DMS53 (cell line): ENCODE data around the gene CCNT2.

Experiments used
- DNase-seq: peaks from one replicate; lab custom pipeline; 2025; lab: John Stamatoyannopoulos, UW

Gene CCNT2

GRCh38 chr2:134975281-134976009, 56.8 kb downstream of the CCNT2 start:
- DNase-seq = no peak

GRCh38 chr2:134976074-134976702, 57.6 kb downstream of the CCNT2 start:
- DNase-seq = no peak

GRCh38 chr2:134977104-134977503, 58.5 kb downstream of the CCNT2 start:
- peak; percentile 9 for DNase-seq

DNA sequence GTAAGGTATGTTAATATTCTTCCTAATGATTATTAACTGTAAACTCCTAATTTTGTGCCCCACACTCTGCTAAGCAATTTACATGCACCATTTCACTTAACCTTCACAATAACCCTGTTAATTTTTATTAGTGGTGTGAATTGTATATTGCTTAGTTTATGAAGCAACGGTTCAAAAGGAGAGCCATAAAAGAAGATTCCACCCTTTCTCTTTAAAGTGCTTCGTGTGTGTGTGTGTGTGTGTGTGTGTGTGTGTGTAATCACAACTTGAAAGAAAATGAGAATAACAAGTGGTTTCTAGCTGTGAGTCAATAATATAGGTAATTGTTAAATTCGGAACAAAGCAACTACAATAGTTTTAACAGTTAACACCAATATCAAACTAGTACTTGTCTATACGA, 60.6 kb downstream of the CCNT2 start:
- DNase-seq = no peak

DNA sequence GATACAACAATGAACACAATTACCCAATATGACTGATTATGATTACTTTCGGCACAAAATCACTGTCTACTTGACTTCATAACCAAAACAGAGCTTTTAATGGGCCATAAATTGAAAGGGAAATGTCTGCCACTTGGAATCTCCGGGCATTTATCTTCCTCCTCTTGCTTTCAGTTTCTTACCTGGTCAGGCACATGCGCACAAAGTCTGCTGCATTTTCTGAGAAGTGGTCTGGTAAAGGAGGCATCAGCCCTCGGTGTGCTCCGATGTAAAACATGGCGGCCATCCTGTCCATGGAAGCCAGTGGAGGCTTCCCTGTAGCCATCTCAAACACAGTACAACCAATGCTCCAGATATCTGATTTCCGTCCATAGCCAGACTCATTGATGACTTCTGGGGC, 62.0 kb downstream of the CCNT2 start:
- DNase-seq = no peak

- no peak for DNase-seq
Observed at GRCh38 chr2:134982603-134983002, 64.0 kb downstream of the CCNT2 start.

- DNase-seq = no peak
Observed at GRCh38 chr2:134985061-134985460, 66.4 kb downstream of the CCNT2 start.

DNA sequence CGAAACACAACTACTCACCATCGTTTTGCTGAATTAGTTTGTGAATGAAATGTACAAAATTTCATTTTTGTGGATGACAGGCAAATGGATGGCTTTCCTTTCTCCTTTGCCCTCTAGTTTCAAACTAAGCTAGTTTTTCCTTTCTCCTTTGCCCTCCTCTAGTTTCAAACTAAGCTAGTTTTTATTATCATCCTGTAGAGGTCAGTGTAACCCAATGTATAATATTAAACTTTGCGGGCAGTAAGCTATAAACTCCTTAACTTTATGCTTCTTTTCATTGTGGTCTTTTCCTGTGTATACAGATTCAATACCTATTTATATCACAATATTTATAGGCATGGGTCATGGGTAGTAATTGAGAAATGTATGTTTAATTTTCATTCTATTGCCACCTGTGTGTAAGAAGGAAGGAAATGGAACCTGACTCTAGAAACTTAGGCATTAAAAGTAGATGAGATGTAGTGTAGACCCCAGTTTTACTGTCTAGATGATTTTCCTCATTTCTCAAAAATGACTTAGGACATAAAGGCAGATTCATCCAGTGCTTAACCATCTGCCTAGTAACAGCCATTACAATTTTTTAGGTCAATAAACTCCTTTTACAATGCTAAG, 70.5 kb downstream of the CCNT2 start:
- peak; percentile 37 for DNase-seq

GRCh38 chr2:134999521-134999920, 80.9 kb downstream of the CCNT2 start:
- no peak for DNase-seq

- DNase-seq = no peak
Observed at GRCh38 chr2:135002836-135003235, 84.2 kb downstream of the CCNT2 start.

DNA sequence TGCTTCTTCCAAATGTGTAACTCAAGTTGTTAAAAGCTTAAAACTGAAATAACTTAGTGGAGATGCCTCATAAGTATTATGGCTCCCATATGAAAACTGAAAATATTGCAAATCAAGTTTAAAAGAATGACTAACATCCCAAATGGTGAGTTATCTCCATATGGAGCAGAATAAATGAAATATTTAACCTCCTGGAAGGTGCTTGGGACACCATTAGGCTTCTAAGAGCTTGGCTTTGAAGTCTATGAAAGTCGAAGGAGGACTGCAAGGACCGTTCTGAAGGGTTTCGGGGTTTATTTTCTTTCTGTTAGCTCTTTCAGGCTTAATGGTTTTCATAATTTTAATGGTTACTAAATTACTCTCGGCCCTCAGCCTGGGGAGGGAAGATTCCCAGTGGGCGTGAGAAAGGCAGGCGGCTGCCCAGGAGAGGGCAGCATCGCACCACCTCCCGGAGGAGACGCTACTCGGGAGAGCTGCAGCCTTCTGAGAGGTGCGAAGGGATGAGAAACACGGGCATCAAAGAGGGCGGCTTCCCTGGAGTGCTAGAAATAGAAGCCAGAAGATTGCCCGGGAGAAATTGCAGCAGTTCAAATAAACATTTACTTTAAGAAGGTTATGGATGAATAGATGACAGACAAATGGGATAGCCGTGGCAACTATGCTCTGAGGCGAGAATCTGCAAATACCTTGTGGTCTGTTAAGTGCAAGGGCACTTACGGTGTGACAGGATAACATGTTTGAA, 85.6 kb downstream of the CCNT2 start:
- peak; percentile 66 for DNase-seq

GRCh38 chr2:135005753-135006152, 87.1 kb downstream of the CCNT2 start:
- no peak for DNase-seq
